H1 (cell line): ENCODE results near the gene LGR4. TPM values are rescaled to one million over a fixed set of nuclear protein-coding genes. Genes with fewer than 3 reads are reported as not detected.

Experiments
- BRCA1 ChIP-seq: IDR thresholded peaks from 2 replicates; pipeline ENCODE4 v1.6.1; 2012; ENCODE audit warnings: low read depth, low read length, improper control_type of control experiment
- CTBP2 ChIP-seq: IDR thresholded peaks from 2 replicates; pipeline ENCODE4 v1.7.0; 2011; ENCODE audit warnings: borderline replicate concordance, mild to moderate bottlenecking, moderate library complexity, mixed read lengths, low read length; ENCODE audit not compliant: insufficient read depth, insufficient read length
- HDAC6 ChIP-seq: IDR thresholded peaks from one replicate; pipeline ENCODE4 v1.7.1; 2012; ENCODE audit warnings: low read depth, mild to moderate bottlenecking, inconsistent platforms, low read length, moderate library complexity
- NANOG ChIP-seq: IDR thresholded peaks from 2 replicates; pipeline ENCODE4 v1.6.1; 2011; ENCODE audit warnings: low read length, low read depth, mild to moderate bottlenecking, inconsistent platforms; ENCODE audit not compliant: insufficient read depth, poor library complexity, severe bottlenecking
- POU5F1 ChIP-seq: IDR thresholded peaks from 2 replicates; pipeline ENCODE4 v1.6.1; 2011; ENCODE audit warnings: low read depth, mild to moderate bottlenecking, low read length, moderate library complexity
- RXRA ChIP-seq: IDR thresholded peaks from 2 replicates; pipeline ENCODE4 v1.6.1; 2011; ENCODE audit warnings: low read depth, mild to moderate bottlenecking, low read length, moderate library complexity; ENCODE audit not compliant: insufficient read depth
- polyA plus RNA-seq, 7 experiments: library from polyadenylated mRNA; depleted of rRNA in 3 of 7; stranded (reverse) in 5 of 7; unstranded in 2 of 7; fragments of >200 nt in 5 of 7; fragments of 200-250 nt in 2 of 7; gene quantifications; 1 replicate in 5 of 7; 2 replicates in 1 of 7; 4 replicates in 1 of 7; pipeline versions ENCODE4 v1.2.1 to v1.2.3, GENCODE V29; 2011 to 2013; ENCODE audit warnings: missing spikeins in 2 of 7, mixed read lengths in 2 of 7
- total RNA-seq: library from RNA; stranded (reverse); fragmentation: NEBNext Ultra II Directional; extraction: Animal tissue kit (Norgen Biotek cat#: 25700); gene quantifications from 2 replicates; pipeline ENCODE4 v1.2.1, GENCODE V29; 2021

The LGR4 gene
- total and polyA plus RNA-seq, 2 of the 8 experiments (the other 6 are each of a cell fraction or from before 2014, with no cell fraction given): 26.6 to 61.7 TPM

- TF ChIP-seq NANOG (no peak), RXRA (no peak), CTBP2 (no peak), POU5F1 (no peak), BRCA1 (no peak), HDAC6 (no peak)
Measured at GRCh38 chr11:27401833-27402316, 70.7 kb downstream of the LGR4 start (continued).
